ENCODE measurements around the gene CD59.
"Not testable (repeated sequence)": the region's sequence is repeated elsewhere in the genome, so short reads cannot be mapped to it uniquely, and the experiment has no call there.

CD59 gene

DNA sequence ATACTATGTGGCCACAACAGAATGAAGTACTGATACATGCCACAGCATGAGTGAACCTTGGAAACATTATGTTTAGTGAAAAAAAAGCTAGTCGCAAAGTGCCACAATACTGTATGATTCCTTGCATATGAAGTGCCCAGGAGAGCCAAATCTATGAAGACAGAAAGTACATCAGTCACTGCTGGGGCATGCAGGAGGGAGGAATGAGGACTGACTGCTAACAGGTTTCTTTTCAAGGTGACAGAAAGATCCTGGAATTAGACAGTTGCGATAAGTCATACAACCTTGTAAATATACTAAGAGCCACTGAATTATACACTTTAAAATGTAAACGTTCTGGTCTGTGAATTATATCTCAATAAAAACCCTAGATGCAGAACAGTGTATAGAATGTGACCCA lies 23.8 kb downstream of the CD59 start:
- DNase-seq (ENCODE audit: extremely low read depth, insufficient read length), result no peak
- peaks cover 9% of the 10 kb centered on the region for H3K36me3 ChIP-seq (ENCODE audit: control insufficient read depth, insufficient read depth, low read length)
- TF ChIP-seq, protein P1, sequence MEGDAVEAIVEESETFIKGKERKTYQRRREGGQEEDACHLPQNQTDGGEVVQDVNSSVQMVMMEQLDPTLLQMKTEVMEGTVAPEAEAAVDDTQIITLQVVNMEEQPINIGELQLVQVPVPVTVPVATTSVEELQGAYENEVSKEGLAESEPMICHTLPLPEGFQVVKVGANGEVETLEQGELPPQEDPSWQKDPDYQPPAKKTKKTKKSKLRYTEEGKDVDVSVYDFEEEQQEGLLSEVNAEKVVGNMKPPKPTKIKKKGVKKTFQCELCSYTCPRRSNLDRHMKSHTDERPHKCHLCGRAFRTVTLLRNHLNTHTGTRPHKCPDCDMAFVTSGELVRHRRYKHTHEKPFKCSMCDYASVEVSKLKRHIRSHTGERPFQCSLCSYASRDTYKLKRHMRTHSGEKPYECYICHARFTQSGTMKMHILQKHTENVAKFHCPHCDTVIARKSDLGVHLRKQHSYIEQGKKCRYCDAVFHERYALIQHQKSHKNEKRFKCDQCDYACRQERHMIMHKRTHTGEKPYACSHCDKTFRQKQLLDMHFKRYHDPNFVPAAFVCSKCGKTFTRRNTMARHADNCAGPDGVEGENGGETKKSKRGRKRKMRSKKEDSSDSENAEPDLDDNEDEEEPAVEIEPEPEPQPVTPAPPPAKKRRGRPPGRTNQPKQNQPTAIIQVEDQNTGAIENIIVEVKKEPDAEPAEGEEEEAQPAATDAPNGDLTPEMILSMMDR (IDR thresholded peaks at IDR 0.05; ENCODE audit: insufficient read depth, low read length, poor library complexity, severe bottlenecking), result no peak
- no peaks in the 10 kb centered on the region for H3K27me3 ChIP-seq (replicated peaks; ENCODE audit: control insufficient read depth, insufficient read depth, low read length)
- H3K4me3 ChIP-seq (replicated peaks; ENCODE audit: low read depth, low read length), result no peak overlapping the region

DNA sequence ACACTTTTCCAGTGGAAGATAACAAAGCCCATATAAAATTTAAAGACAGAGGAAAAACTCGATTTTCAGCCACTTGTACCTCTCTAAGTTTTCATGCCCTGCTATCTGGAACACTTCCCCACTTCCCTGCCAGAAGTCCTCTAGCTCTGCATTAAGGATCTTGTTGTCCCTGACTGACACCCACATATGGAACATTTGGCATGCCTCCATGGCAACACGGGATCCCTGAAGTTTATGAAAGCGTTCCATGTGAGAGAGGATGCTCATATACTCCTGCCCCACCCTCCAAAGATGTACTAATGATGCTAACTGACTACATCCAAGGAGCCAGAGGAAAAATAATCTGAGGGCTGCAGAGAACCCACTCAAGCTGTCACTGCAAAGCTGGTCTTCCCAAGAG lies 26.8 kb downstream of the CD59 start:
- H3K27me3 ChIP-seq (replicated peaks; ENCODE audit: control insufficient read depth, insufficient read depth, low read length), result no peaks in the 10 kb centered on the region
- TF ChIP-seq, protein P1 (IDR thresholded peaks at IDR 0.05; ENCODE audit: insufficient read depth, low read length, poor library complexity, severe bottlenecking), result no peak
- DNase-seq (ENCODE audit: extremely low read depth, insufficient read length), result no peak
- H3K36me3 ChIP-seq (ENCODE audit: control insufficient read depth, insufficient read depth, low read length), result peaks cover 12% of the 10 kb centered on the region
- H3K4me3 ChIP-seq (replicated peaks; ENCODE audit: low read depth, low read length), result no peak overlapping the region

DNA sequence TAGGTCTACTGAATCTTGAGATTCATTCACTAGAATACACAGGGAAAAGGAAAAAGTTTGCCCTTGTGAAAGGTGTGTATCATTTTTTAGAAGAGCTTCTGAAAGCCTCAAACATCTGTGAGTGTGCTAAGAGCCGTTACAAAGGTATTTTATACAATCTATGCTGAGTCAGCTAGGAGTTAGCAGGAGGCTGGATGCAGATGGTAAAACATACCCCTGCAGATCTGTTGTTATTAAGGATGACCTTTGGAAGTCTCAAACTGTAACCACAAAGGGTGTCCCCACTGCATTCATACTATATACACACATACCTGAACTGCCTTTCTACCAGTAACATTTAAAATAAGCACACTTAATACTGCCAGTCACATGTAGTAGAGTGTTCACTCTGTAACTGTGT lies 27.2 kb downstream of the CD59 start:
- DNase-seq (ENCODE audit: extremely low read depth, insufficient read length), result no peak
- Histone ChIP-seq H3K36me3 (ENCODE audit: control insufficient read depth, insufficient read depth, low read length) (peaks cover 12% of the 10 kb centered on the region), H3K4me3 (replicated peaks; ENCODE audit: low read depth, low read length) (no peak overlapping the region), H3K27me3 (replicated peaks; ENCODE audit: control insufficient read depth, insufficient read depth, low read length) (no peaks in the 10 kb centered on the region)
- TF ChIP-seq, protein P1 (IDR thresholded peaks at IDR 0.05; ENCODE audit: insufficient read depth, low read length, poor library complexity, severe bottlenecking), result no peak

DNA sequence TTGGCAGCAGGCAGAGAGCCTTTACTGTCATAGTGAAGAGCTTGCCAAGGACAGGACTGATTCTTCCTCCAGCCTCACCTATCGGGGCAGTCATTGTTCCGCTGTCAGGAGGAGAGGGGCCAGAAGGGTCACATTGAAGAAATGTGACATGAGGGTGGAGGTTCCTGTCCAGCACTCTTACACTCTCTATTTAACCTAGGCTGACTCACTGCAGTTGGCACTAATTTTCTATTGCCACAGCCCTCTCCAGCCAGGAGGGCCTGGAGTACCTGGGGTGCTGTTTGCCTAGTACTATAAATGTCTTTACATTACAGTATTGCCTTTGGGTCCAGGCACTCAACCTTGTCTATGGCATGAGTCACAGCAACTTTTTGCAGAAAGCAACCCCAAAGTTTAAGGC lies 28.4 kb downstream of the CD59 start:
- H3K36me3 ChIP-seq (ENCODE audit: control insufficient read depth, insufficient read depth, low read length), result peaks cover 12% of the 10 kb centered on the region
- DNase-seq (ENCODE audit: extremely low read depth, insufficient read length); H3K4me3 ChIP-seq (replicated peaks; ENCODE audit: low read depth, low read length); H3K27me3 ChIP-seq (replicated peaks; ENCODE audit: control insufficient read depth, insufficient read depth, low read length): not testable (repeated sequence)

DNA sequence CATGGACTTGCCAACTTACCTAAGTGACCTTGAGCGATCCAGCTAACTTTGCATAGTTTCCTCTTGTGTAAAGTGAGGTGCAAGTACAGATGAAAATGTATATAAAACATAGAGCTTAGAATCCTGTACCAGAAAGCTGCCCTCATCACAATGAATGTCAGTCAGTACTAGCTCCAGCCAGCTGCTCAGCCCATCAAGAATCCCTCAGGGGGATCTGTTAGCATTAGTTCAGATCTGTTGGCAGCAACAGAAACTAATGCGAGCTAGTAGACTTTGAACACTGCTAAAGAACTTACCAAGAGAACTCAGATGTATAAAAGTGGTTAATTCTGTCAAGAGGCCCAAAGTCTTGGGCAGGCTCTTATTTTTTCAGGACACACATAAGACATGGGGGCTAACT lies 29.3 kb downstream of the CD59 start:
- Histone ChIP-seq H3K36me3 (ENCODE audit: control insufficient read depth, insufficient read depth, low read length) (peaks cover 12% of the 10 kb centered on the region), H3K4me3 (replicated peaks; ENCODE audit: low read depth, low read length) (no peak overlapping the region), H3K27me3 (replicated peaks; ENCODE audit: control insufficient read depth, insufficient read depth, low read length) (no peaks in the 10 kb centered on the region)
- TF ChIP-seq, protein P1 (IDR thresholded peaks at IDR 0.05; ENCODE audit: insufficient read depth, low read length, poor library complexity, severe bottlenecking), result no peak
- DNase-seq (ENCODE audit: extremely low read depth, insufficient read length), result no peak

DNA sequence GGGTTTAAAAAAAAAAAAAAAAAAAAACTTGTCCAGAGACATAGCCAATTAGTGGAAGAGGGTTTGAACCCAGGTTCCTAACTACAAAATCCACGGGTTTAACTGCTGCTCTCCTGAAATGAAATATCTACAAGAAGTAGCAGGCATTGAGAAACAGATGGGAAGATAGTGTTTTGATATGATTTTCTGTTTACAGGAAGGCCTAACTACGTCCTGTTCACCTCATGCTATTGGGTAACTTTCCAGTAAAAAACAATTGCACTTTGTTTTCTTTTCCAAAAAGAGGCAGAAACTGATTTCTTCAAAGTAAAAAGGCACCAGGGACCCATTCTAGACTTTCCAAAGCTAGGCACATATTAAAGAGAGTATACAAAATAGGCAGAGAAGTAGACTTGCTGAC lies 29.7 kb downstream of the CD59 start:
- TF ChIP-seq, protein P1 (IDR thresholded peaks at IDR 0.05; ENCODE audit: insufficient read depth, low read length, poor library complexity, severe bottlenecking), result no peak
- Histone ChIP-seq H3K36me3 (ENCODE audit: control insufficient read depth, insufficient read depth, low read length) (peaks cover 12% of the 10 kb centered on the region), H3K4me3 (replicated peaks; ENCODE audit: low read depth, low read length) (no peak overlapping the region), H3K27me3 (replicated peaks; ENCODE audit: control insufficient read depth, insufficient read depth, low read length) (no peaks in the 10 kb centered on the region)
- DNase-seq (ENCODE audit: extremely low read depth, insufficient read length), result no peak

Data from GM06990 (cell line).